GM21737 (cell line): Measurements from ENCODE around the gene KRT76.
"Not testable (repeated sequence)": the region's sequence is repeated elsewhere in the genome, so short reads cannot be mapped to it uniquely, and the experiment has no call there.

Experiments used
- ATAC-seq: cut with Tn5 transposase; IDR thresholded peaks from one replicate; pipeline ENCODE4 v1.9.1; 2021; ENCODE audit warnings: mild to moderate bottlenecking, moderate library complexity; ENCODE audit not compliant: unreplicated experiment

The KRT76 gene

GRCh38 chr12:52798671-52799504, 21.7 kb upstream of the KRT76 start:
- no peak for ATAC-seq

GRCh38 chr12:52798003-52798670, 21.0 kb upstream of the KRT76 start:
- ATAC-seq: no peak

GRCh38 chr12:52797529-52797894, 20.4 kb upstream of the KRT76 start:
- no peak for ATAC-seq

GRCh38 chr12:52796839-52797528, 19.8 kb upstream of the KRT76 start:
- no peak for ATAC-seq

- no peak for ATAC-seq
These were observed 19.3 kb upstream of the KRT76 start for GRCh38 chr12:52796429-52796794.

- no peak for ATAC-seq
These were observed 18.7 kb upstream of the KRT76 start, which contains the start of gene KRT3 for GRCh38 chr12:52795694-52796428. Gene KRT3 (minus strand): TSS chr12:52796117. CDS start chr12:52796042, 75 bp downstream.

GRCh38 chr12:52795332-52795674, 18.2 kb upstream of the KRT76 start:
- not testable (repeated sequence) for ATAC-seq

GRCh38 chr12:52794479-52795331, 17.6 kb upstream of the KRT76 start:
- ATAC-seq: no peak

- ATAC-seq: no peak
These were observed 15.3 kb upstream of the KRT76 start for GRCh38 chr12:52792185-52793029.

GRCh38 chr12:52791271-52792184, 14.4 kb upstream of the KRT76 start:
- ATAC-seq: no peak

- no peak for ATAC-seq
These were observed 13.5 kb upstream of the KRT76 start for GRCh38 chr12:52790427-52791270.

GRCh38 chr12:52789637-52790426, 12.7 kb upstream of the KRT76 start:
- ATAC-seq: no peak

- no peak for ATAC-seq
These were observed 11.9 kb upstream of the KRT76 start for GRCh38 chr12:52788876-52789636.

GRCh38 chr12:52788192-52788875, 11.2 kb upstream of the KRT76 start:
- no peak for ATAC-seq
